Large intestine (tissue), 3 donors: ENCODE measurements around the gene IL33. TPM values are rescaled to one million over a fixed set of nuclear protein-coding genes. Genes with fewer than 3 reads are reported as not detected.

Experiments used
- DNase-seq, 2 donors: peaks; one replicate each; pipeline versions ENCODE4 v3.0.0 to v3.0.0-alpha.2; 2013
- H3K27ac ChIP-seq: one replicate; pipeline ENCODE4 v1.5.1; 2013; ENCODE audit warnings: low read length
- H3K27me3 ChIP-seq: 2 replicates; pipeline ENCODE4 v1.6.1; 2013; ENCODE audit warnings: low read length; ENCODE audit not compliant: control insufficient read depth, insufficient read depth
- H3K36me3 ChIP-seq: 2 replicates; pipeline ENCODE4 v1.6.1; 2013; ENCODE audit warnings: low read length; ENCODE audit not compliant: control insufficient read depth, insufficient read depth
- H3K4me1 ChIP-seq: one replicate; pipeline ENCODE4 v1.6.1; 2013; ENCODE audit warnings: low read length; ENCODE audit not compliant: control insufficient read depth, insufficient read depth
- H3K4me3 ChIP-seq: one replicate; pipeline ENCODE4 v1.5.1; 2013; ENCODE audit warnings: low read length
- H3K9me3 ChIP-seq: one replicate; pipeline ENCODE4 v1.6.1; 2013; ENCODE audit warnings: mild to moderate bottlenecking, low read depth, low read length, moderate library complexity; ENCODE audit not compliant: control insufficient read depth
- WGBS: methylation state at CpG from one replicate; pipeline ENCODE4 v1.1.5; 2013; ENCODE audit warnings: low lambda C conversion rate; ENCODE audit not compliant: insufficient coverage; 5-methylcytosine and 5-hydroxymethylcytosine counted together
- polyA plus RNA-seq: library from polyadenylated mRNA; unstranded; fragments of 120-200 nt; gene quantifications from one replicate; pipeline ENCODE4 v1.2.1, GENCODE V29; 2013

Gene IL33
- polyA plus RNA-seq, 1 donor, result 16.4 TPM

DNA sequence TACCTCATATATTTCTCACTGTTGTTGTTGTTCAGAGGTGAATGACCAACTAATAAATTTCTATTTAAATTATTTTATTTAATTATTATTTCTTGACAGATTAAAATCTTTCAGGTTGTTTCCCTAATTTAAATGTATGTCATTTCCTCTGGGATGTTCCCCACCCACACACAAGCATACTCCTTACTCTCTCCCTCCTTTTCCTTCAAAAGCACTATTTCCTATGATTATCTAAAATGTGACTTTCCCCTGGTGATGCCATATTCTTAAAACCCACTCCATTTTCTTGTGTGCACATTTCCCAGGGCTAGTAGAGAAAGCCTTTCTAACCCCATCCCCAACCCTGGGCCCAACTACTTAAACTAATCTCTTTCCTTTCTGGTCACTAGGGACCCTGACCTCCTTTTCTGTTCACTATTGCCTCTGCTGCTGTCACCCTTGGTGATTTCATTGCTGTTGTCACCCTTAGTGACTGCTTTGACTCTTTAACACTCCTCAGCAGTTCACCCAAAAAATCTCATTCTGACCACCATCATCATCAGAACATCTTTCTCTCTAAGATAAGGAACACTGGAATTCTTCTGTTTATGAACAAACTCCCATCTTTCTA is 16.8 kb downstream of the IL33 start:
- no peaks in the 10 kb centered on the region for H3K27me3 ChIP-seq

DNA sequence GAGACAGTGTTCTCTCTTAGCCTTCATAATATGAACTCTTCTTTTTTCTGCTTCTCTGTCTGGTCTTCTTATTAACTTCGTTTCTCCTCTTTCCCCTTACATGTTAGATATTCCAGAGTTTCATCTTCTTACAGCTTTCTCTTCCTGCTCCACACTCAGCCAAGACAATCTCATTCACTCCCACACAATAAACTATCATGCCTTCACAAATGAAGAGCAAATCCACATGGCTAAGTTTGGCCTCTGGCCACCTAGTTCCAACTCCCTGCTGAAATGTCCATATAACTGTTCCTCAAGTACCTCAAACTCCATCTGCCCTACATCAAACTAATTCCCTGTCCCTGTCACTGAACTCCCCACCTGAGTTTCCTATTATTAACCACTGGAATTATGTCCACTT is 18.4 kb downstream of the IL33 start:
- DNase-seq, result no peak
- H3K9me3 ChIP-seq, result no peaks in the 10 kb centered on the region
- no peak overlapping the region for H3K27ac ChIP-seq
- H3K27me3 ChIP-seq, result no peaks in the 10 kb centered on the region
- no peak overlapping the region for H3K4me3 ChIP-seq
- H3K36me3 ChIP-seq, result no peaks in the 10 kb centered on the region
- 86% methylated on average over 1 of the region's 1 CpG for WGBS
- H3K4me1 ChIP-seq, result peaks cover 8% of the 10 kb centered on the region

More for the DNA sequence above, 16.8 kb downstream of the IL33 start:
- DNase-seq, result no peak
- H3K36me3 ChIP-seq, result no peaks in the 10 kb centered on the region
- no peaks in the 10 kb centered on the region for H3K9me3 ChIP-seq
- no peak overlapping the region for H3K27ac ChIP-seq
- H3K4me3 ChIP-seq, result no peak overlapping the region
- peaks cover 10% of the 10 kb centered on the region for H3K4me1 ChIP-seq

DNA sequence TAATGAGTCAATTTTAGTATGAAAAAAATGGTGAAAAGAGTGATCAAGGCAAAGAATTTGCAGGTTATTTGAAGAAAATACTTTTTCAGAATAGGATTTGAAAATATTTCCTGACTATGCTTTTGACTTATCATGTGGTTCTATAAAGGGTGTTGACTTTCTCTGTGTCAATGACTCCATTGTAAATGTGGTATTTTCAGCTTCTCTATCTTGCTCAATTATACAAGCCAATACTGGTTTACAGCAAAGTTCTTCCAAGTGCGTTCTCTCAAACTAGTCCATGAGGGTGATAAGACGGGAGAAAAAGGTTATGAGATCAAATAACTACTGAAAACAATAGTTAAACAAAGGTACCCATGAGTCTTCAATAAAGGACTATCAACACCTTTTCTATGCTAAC is 21.7 kb downstream of the IL33 start:
- Histone ChIP-seq H3K4me1 (no peaks in the 10 kb centered on the region), H3K27me3 (no peaks in the 10 kb centered on the region), H3K27ac (no peak overlapping the region), H3K4me3 (no peak overlapping the region), H3K9me3 (no peaks in the 10 kb centered on the region), H3K36me3 (no peaks in the 10 kb centered on the region)
- DNase-seq, result peak in 1 of 2 donors; percentile 45
- WGBS, result 40% methylated on average over 1 of the region's 2 CpGs

DNA sequence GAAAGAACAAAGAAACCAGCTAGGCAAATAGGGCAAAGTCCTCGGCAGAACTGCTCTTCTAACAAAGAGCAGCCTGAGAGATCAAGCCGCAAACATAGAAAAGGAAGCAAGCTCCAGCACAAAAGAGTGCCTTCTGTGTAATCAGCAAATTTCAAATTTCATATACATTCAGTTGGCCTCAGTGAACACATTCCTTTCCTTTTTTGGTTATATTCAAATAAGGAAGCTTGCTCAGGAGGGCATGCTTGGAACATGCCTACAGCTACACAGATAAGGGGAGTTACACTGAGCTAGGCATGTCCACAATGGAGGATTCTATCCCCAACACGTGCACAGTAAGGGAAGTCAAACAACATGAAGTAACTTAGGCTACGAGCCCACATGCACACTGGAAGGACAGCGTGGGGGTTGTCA is 23.4 kb downstream of the IL33 start:
- 20% methylated on average over 1 of the region's 5 CpGs for WGBS
- no peaks in the 10 kb centered on the region for H3K36me3 ChIP-seq
- DNase-seq, result peak in 1 of 2 donors; percentile 74
- no peaks in the 10 kb centered on the region for H3K27me3 ChIP-seq
- H3K9me3 ChIP-seq, result no peaks in the 10 kb centered on the region
- H3K4me1 ChIP-seq, result no peaks in the 10 kb centered on the region
- H3K27ac ChIP-seq, result no peak overlapping the region
- no peak overlapping the region for H3K4me3 ChIP-seq

DNA sequence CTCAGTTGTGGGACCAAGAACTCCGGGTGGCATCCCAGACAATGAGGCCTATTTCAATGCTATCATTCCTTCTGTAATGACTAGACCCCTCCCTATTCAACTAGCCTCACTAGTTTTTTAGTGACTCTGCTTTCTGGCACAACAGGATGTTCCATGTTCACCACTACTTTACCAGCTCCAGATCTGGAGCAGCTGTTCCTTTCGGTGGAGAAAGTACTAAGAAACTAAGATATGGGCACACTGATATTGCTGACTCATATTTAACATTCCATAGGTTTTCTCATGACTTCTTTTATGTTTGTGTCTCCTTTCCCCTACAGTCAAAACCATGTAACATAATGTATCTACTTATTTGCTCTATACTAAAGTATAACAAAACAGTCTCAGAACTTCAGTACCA is 24.1 kb downstream of the IL33 start:
- H3K4me3 ChIP-seq, result no peak overlapping the region
- no peaks in the 10 kb centered on the region for H3K27me3 ChIP-seq
- H3K4me1 ChIP-seq, result no peaks in the 10 kb centered on the region
- DNase-seq, result no peak
- H3K9me3 ChIP-seq, result no peaks in the 10 kb centered on the region
- WGBS, result 66% methylated on average over 2 of the region's 2 CpGs
- no peaks in the 10 kb centered on the region for H3K36me3 ChIP-seq
- H3K27ac ChIP-seq, result no peak overlapping the region

DNA sequence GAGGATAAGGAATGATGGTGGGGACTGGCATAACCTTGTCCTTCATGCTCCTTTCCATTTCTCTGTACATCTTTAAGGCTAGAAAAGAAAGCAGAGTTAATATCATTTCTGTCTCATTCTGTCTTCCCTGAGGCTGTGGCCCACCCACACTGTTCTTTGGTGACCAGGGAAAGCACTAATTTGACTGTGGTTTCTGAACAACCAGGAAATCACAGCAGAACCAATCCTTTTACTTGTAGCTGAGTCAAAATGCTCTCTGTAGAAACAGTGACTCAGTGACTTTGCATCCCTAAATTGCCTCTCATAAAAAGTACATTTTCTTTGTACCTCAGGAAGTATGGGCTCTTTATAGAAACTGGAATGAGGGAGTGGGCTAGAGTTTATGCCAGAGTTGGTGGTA is 28.1 kb downstream of the IL33 start:
- H3K9me3 ChIP-seq, result no peaks in the 10 kb centered on the region
- H3K27ac ChIP-seq, result no peak overlapping the region
- no peak overlapping the region for H3K4me3 ChIP-seq
- no peak for DNase-seq
- no peaks in the 10 kb centered on the region for H3K36me3 ChIP-seq
- H3K4me1 ChIP-seq, result peaks cover 8% of the 10 kb centered on the region
- no peaks in the 10 kb centered on the region for H3K27me3 ChIP-seq

DNA sequence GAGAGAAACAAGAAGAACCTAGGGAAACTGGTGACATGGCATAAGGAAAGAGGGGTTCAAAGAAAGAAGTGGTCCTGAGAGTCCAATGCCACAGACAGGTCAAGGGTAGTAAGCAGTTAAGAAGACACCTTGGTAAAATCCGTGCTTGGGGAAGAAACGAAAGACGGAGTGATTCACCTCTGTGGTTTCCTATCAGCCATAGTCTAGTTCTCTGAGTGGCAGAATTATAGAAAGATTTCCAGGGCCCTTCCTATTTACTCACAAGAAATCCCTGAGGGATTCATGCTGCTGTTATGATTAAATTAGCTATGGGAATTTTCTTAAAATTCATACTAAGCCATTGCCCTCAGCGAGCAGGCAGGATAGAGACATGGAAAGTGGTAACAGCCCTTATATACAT is 31.7 kb downstream of the IL33 start:
- H3K4me3 ChIP-seq, result no peak overlapping the region
- no peak for DNase-seq
- no peak overlapping the region for H3K27ac ChIP-seq
- peaks cover 8% of the 10 kb centered on the region for H3K4me1 ChIP-seq
- WGBS, result no CpG with 5 or more reads among the region's 4 CpGs
- no peaks in the 10 kb centered on the region for H3K9me3 ChIP-seq
- H3K36me3 ChIP-seq, result no peaks in the 10 kb centered on the region
- no peaks in the 10 kb centered on the region for H3K27me3 ChIP-seq

DNA sequence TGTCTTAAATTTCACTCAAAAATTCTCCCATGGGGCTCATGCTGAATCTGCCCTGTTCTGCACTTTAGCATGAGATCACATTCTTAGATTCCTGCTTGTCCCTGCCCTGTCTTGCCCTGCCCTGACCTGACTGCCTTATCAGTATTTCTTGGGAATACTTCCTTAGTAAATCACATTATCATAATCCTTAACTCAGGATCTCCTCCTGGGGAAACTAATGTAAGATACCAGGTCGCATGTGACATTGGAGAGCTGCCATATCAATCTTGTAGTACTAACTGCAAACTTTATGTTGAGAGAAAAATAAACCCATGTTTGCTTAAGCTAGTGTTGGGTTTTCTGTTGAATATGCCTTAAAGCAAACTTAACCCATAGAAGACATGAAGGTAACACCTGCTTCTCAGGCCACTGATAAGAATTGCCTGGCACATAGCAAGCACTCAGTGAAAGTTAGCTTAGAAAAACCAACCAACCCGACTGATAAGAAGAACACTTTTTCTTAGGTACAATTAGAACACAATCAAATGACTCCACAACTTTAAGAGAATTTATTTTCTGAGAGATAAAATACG is 53.3 kb downstream of the IL33 start:
- peak in 1 of 2 donors; percentile 24 for DNase-seq
- Histone ChIP-seq H3K36me3 (no peaks in the 10 kb centered on the region), H3K27ac (no peak overlapping the region)

DNA sequence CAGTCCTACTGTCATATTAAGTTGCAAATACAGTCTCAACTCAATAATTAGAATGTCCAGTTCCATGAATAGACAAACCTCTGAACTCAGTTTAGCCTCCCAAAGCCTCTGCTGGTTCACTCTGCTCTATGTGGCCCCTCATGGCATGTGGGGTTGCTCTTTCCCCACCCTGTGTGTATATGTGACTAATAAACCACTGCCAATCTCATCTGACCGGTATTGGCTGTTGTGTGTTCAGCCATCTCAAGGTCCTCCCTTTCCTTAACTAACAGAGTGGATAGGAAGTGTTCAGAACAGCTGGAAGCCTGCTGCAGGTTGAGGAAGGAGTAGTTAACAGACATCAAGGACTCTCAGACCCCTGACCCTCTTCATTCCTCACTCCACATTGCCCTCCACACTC is 55.3 kb downstream of the IL33 start:
- H3K36me3 ChIP-seq, result no peaks in the 10 kb centered on the region
- no peak overlapping the region for H3K4me3 ChIP-seq
- no peak for DNase-seq
- no CpG with 5 or more reads among the region's 1 CpG for WGBS
- no peak overlapping the region for H3K27ac ChIP-seq
- peaks cover 3% of the 10 kb centered on the region for H3K4me1 ChIP-seq
- H3K27me3 ChIP-seq, result no peaks in the 10 kb centered on the region
- H3K9me3 ChIP-seq, result no peaks in the 10 kb centered on the region

More for the DNA sequence above, 53.3 kb downstream of the IL33 start:
- Histone ChIP-seq H3K4me3 (no peak overlapping the region), H3K27me3 (no peaks in the 10 kb centered on the region), H3K9me3 (peaks cover 2% of the 10 kb centered on the region), H3K4me1 (peaks cover 3% of the 10 kb centered on the region)
- WGBS, result 0% methylated on average over 1 of the region's 3 CpGs

DNA sequence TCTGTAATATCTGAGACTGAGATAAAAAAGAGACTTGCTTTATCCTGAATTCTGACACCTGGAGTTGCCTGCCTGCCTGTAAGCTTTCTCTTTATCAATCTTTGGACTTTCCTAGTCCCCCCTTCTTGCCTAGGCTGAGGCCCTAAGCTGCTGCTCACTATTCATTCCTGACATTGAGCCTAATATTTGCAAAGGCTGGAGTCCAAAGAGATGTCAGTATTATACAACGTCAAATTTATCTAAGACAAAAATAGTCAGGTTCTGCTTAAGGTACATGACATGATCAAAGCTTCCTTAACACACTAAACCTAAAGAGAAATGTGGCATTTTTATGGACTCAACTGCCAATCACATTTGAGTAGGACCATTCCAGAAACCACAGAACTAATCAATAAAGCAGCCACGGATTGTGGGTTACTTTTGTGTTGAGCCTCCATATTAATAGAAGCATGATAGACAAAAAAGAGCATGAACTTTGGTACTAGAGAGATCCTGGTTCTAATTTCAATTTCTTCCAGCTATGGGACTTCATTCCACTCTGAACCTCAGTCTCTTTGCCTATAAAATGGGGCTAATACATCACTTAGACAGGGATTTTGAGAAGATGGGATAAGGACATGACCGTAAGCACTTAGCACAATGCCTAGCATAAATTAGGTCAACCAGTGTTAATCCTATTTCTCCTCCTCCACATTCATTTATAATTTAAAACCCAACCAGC is 56.1 kb downstream of the IL33 start:
- Histone ChIP-seq H3K27me3 (no peaks in the 10 kb centered on the region), H3K4me1 (peaks cover 3% of the 10 kb centered on the region), H3K9me3 (no peaks in the 10 kb centered on the region), H3K27ac (no peak overlapping the region), H3K36me3 (no peaks in the 10 kb centered on the region), H3K4me3 (no peak overlapping the region)
- WGBS, result 84% methylated on average over 2 of the region's 3 CpGs
- no peak for DNase-seq

DNA sequence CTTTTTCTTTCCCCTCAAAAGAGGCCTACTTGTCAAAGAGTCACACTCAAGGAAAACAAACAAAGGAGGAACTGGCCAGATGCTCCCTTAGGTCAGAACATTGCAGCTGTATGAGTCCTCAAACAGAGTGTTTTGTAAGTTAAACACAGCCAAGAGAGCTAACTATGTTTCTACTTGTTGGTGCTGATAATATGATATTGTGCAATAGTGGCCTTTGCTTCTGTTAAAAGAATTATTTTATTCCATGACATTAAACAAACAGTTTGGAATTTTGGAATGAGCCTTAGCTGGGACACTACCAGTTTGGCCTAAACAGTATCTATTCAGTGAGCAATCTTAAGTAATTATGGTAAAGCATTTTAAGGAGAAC is 56.6 kb downstream of the IL33 start:
- peaks cover 3% of the 10 kb centered on the region for H3K4me1 ChIP-seq
- peak in 1 of 2 donors; percentile 34 for DNase-seq
- no peaks in the 10 kb centered on the region for H3K36me3 ChIP-seq
- no peaks in the 10 kb centered on the region for H3K9me3 ChIP-seq
- H3K27me3 ChIP-seq, result no peaks in the 10 kb centered on the region
- H3K27ac ChIP-seq, result no peak overlapping the region
- no peak overlapping the region for H3K4me3 ChIP-seq
